DMS 273 treated with DMSO at 0.1 percent for 48 hours (cell line): ENCODE measurements around the gene NARS2.
"Not testable (repeated sequence)": the region's sequence is repeated elsewhere in the genome, so short reads cannot be mapped to it uniquely, and the experiment has no call there.

Source experiments
- DNase-seq: peaks from one replicate; lab custom pipeline; 2025; lab: John Stamatoyannopoulos, UW

The NARS2 gene

DNA sequence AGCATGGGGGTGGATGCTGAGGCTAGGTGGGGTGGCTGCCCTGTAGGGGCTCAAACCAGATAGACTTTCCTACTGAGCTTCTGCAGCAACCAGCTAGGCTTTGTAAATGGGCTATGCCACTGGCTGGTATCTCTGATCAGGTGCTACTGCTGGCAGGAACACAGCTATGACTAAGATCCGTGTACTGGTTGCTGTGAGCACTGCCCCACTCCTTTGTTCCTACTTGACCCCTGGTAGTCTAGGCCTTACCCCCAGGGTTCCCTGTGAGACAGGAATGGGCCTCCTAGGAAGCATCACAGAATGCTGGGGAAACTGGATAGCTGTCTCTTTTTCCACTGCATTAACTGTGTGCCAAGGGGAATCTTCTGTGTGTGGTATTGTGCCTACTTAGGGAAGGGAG lies 98.6 kb downstream of the NARS2 start:
- DNase-seq, result no peak

DNA sequence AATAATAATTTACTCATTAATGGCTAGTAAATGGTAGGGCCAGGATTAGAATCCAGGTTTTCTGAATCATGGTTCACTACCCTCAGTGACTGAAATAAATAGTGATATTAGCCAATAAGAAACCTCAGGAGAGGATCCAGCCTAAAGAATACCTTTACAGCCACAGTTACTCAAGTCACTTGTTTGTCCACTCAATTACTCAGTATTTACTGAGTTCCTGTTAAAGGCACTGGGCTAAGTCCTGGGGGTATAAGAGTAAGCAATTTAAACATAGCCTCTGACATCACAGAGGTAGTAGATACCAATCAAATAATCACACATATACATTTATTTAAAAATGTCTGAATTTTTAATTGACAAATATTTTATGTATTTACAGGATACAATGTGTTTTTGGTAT lies 100.2 kb downstream of the NARS2 start:
- DNase-seq, result no peak

DNA sequence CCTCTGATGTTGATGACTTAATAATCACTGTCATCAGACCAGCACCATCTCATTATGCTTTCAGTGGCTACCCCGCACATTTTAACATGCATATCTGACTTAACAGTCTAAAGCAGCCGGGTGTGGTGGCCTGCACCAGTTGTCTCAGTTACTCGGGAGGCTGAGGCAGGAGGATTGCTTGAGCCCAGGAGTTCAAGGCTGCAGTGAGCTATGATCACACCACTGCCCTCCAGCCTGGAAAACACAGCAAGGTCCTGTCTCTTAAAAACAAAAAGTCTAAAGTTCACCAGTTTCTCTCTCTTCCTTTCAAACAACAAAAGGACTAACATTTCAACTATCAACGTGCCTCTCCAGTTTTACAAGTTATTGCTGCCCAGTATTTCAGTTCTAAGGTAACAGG lies 101.8 kb downstream of the NARS2 start:
- DNase-seq, result no peak

DNA sequence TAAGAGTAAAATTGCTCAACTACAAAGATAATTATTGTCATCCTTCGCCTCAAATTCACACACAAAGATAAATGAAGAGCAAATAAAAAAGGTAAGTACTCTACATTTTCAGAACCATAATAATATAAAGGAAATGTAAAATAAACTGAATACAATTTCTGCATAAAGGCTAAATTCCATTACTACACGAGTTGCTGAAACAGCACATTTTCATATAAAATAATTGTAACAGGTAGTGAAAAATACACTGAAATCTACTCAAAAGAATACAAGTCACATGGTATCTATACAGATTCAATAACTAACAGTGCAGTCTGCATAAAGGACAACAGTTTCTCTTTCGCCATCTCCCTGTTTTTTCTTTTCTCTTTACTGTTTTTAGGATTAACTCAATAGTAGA lies 102.3 kb downstream of the NARS2 start:
- no peak for DNase-seq

DNA sequence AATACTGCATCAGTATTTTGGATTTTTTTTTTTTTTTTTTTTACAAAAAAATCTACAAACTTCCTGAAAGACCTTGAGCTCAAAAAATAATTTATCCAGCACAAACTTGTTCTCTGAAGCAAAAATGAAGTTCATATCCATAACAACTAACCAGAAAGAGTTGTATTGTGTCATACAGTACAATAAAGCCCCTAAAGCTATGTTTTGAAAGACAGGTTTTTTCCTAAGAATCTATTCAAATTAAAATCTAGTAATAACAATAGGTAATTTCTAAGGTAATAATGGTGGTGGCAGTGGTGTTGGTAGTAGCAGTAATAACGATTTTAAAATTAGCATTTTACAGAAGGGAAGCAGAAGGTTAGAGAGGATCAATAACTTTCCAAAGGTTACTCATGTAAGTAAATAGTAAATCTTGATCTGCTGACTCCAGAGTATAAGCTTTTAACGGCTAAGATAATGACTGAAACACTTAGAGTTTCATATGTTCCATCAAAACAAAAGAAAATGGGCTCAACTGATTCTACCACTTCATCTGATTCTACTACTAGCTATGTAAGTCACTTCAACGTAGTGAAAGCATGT lies 103.7 kb downstream of the NARS2 start:
- no peak for DNase-seq

DNA sequence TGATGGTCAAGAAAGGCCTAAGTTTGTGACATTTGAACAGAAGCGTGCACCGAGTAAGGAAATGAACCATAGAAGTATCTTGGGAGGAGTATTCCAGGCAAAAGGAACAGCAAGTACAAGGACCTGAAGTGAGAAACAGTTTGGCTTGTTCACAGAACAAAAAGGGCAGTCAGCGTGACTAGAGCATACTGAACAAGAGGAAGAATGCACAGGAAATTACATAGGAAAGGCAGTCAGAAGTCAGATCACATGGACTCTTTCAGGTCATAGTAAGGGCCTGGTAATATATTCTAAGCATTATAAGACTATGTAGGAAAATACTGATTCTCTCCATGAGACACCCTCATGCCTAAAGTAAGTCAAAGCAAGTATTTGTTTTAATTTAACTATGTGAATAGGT lies 104.8 kb downstream of the NARS2 start:
- no peak for DNase-seq

DNA sequence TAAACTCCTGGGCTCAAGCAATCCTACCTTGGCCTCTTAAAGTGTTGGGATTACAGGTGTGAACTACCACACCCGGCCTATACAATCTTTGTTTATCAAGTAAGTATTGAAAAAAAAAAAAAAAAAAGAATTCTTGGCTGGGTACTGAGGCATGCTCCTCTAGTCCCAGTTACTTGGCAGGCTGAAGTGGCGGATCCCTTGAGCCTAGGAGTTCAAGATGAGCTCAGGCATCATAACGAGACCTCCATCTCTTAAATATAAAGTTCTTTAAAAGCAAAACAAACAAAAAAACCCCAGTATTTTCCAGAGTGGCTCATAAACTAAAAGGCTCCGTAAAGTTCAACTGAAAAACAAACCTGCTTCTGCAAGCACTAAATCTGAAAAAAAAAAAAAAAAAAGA lies 106.7 kb downstream of the NARS2 start:
- no peak for DNase-seq

DNA sequence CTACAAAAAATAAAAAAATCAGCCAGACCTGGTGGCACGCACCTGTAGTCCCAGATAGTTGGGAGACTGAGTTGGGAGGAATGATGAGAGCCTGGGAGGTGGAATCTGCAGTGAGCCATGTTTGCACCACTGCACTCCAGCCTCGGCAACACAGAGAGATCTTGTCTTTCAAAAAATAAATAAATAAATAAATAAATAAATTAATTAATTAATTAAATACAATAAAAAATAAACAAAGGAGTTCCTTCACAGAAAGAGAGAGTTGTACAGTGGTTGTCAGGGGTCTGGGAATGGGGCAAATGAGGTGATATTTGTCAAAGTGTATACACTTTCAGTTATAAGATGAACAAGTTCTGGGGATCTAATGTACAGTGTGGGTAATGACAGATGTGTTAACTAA lies 107.3 kb downstream of the NARS2 start:
- DNase-seq, result no peak

DNA sequence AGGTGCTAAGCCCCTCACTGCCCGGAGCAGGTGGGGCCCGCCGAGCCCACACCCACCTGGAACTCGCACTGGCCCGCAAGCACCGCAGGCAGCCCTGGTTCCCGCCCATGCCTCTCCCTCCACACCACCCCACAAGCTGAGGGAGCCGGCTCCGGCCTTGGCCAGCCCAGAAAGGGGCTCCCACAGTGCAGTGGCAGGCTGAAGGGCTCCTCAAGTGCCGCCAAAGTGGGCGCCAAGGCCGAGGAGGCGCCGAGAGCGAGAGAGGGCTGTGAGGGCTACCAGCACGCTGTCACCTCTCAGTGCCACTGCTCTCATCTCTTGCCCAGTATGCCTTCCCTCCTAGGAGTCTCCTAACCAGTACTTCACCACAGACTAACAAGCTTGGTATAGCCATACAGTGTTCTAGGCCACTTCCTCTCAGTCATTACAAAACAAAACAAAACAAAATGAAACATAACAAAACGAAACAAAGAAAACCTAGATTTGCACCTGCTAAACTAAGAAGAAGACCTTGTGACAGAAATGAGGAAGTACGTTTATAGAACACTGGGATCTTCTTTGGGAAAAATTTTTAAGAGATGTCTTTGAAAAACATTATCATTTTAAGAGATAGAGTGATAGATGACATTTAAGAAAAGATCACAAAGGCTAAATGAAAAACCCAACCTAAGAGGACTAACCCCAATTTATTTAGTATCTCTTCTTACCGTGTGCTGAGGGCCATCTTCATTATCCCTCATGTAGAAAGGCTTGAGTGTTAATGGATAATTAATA lies 109.3 kb downstream of the NARS2 start:
- no peak for DNase-seq

DNA sequence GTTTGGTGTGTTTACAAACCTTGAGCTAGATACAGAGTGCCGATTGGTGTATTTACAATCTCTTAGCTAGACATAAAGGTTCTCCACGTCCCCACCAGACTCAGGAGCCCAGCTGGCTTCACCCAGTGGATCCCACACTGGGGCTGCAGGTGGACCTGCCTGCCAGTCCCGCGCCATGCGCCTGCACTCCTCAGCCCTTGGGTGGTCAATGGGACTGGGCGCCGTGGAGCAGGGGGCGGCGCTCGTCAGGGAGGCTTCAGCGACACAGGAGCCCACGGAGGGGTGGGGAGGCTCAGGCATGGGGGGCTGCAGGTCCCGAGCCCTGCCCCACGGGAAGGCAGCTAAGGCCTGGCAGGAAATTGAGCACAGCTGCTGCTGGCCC lies 109.9 kb downstream of the NARS2 start:
- DNase-seq, result not testable (repeated sequence)

DNA sequence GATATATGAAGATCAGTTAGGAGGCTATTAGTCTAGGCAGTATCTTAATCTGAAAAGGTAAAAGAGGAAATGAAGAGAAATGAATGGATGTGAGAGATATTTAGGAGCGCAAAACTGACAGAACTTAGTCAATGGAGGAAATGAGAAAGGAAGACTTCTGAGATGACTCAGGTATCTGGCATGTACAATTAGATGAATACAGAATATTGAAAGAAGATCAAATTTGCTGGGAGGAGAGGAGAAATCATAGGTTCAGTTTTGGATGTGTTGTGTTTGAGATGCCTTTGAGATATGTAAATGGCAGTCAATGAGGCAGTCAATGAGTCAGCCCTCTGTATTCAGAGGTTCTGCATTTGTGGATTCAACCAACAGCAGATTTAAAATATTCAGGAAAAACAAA lies 114.2 kb downstream of the NARS2 start:
- no peak for DNase-seq

DNA sequence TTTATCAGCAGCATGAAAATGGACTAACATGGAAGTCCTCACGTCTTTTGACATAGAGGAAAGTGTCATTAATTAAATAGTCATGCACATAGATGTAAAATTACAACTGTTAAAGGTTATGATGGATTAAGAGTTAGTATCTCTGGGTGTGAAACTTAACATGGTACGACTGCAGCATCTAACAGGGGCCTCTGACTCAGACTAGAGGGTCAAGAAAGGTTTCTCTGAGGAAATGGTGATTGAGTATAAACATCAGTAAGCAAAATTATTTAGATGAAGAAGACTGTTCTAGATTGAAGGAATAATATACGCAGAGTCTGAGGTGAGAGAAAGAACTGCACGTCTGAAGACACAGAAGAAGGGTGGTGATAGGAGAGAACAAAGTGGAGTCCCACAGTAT lies 114.9 kb downstream of the NARS2 start:
- DNase-seq, result no peak

DNA sequence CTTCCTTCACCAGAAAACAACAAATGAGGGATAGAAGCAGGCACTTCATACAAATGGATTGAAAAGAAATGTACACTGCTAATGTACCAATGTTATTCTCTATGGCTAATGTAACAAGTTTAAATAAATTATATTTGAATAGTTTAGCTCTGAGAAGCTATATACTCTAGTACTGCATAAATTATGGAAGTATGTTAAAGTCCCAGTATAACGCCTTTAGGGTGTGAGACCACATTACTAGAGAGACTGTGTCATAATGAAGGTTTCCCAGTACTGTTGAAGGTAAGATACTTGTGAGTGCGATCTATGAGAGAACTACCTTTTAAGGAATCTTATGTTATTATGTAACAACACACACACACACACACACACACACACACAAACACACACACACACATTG lies 117.2 kb downstream of the NARS2 start:
- DNase-seq, result no peak

DNA sequence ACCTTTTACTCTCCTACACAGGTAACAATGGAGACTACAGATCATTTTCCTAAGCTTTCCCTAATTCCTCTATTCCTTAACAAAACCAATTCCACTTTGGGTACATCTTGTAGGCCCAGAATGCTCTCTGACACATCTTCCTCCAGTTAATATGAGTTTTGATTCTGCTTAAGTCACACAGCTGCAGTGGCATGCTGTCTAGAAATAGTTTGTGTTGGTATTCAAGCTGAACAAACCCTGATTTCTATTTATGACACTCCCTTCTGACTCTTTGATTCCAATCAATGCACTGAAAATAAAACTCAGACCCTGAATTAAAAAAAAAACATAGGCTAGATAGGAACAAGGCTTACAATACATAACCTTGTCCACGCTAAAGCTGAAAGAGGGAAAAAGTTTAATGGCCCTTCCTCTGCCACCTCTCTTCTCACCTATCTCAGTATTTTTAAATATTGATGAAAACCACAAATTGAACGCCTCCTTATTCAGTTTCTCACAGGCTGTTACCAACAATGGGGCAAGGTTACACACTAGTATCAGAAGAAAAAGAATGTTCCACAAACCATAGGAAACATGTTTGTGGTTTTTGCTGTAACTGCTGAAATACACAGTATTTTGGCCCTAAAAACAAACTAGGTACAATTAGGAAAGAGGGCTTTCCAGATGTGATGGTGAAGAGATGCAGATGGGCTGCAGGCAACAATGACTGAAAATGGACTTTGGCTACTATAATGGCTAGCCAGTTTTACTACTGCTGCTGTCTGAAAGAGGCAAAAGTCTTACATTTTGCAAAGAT lies 121.3 kb downstream of the NARS2 start:
- no peak for DNase-seq

DNA sequence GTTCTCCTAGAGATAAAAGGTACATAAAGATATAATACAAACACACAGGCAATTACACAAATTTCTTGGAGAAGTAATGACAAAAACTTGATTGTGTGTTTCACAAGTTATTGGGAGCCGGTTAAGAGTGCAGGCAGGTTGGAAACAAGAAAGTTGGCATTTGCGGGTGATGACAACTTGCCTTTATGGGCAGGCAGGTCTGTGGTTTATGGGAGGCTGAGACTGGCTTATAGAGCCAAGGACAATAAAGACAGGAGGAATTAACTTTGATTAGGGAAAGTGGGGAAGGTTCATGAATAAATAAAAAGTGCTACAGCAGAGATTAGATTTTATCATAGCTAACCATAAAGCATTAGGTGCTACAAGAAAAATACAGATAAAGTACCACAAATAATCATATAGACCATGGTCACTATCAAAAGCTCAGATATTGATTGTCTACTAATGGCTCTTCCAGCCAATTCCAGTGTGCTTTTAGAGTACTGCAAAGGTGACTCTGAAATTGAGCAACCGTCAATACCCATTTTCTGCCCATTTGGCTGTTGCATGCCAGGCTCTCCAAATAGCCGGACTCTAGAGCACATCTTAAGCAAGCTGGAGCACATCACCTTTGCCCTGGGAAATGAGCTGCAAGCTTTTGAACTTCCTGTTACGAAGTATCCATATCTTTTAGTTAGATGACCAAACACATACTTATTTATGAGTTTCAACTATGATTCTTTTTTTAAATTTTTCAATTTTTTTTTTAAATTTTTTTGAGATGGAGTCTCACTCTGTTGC lies 123.1 kb downstream of the NARS2 start:
- DNase-seq, result no peak

DNA sequence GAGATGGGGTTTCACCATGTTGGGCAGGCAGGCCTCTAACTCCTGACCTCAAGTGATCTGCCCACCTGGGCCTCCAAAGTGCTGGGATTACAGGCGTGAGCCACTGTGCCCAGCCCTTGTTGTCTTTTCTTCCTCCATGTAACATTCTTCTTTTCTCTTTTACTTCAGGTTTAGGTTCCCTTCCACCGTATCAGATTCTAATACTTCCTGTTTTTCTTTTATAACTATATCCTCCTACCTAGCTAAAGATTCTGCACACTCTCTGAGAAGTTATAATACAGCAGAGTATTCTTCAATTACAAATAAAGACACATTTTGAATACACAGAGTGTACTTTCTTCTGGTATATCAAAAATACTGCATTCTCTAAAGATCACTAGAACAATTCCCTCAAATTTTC lies 123.8 kb downstream of the NARS2 start:
- no peak for DNase-seq

DNA sequence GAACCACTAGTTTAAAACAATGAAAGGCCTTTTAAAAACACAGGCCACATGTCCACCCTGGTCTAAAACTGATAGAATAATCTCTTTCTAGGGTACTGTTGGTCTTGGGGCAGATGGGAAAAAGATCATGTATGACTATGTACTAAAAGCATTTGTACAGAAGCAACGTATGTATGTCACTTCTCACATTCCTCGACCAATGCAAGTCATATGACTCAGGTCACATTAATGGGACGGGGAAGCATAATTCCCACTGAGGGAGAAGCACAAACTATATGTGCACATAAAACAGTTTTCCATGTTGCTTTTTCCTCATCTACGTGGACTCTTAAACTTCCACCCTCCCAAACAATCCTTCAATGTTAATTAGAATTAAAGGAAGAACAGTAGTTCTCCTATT lies 124.8 kb downstream of the NARS2 start:
- no peak for DNase-seq

DNA sequence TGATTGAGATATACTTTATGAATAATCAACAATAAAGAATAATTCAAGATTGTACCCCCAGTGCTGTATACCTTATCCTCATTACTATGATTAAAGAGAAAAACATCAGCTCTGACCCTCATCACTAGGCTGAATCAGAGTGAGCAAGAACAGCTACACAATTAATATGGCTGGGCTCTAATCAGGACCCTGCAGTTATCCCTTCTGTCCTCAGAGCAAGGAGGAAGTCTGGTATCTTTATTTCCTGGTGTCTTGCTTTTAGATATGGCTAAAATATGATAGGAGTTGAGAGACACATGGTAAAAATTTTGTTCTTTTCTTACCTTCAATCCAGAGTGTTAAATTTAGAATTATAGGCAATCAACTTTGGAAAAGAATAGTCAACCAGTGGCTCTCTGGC lies 128.5 kb downstream of the NARS2 start:
- DNase-seq, result no peak

DNA sequence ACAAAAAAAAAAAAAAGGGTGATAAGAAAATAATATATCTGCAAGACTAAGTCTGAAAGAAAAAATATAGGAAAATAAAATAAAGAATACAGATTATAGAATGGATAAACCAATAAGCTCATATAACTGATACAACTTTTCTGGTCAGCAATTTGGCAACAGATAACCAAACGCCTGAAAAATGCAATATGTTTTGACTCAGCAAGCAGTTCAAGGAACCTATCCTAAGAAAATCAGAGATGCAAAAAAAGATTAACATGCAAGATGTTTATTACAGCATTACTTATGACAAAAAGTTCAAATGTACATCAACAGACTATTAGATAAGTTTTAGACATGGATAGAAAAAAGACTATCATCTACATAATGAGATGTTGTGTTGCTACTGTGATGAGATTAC lies 129.9 kb downstream of the NARS2 start:
- no peak for DNase-seq

DNA sequence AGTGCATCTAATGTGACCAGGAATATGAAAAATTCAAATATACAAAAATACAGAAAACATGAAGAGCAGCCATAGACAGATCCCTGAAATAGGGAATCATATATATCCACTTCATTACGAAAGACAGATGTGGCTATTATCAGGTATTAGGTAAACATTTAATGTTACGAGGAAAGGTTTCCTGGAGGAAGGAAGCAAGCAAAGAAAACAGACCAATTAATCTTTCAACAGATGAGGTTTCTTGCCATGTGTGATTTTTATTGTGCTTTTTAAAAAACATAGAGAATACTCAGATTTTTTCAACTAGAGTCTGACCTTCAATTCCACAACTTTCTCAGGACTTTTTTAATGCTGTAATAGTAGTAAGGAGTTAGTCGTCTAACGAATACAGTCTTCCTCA lies 132.7 kb downstream of the NARS2 start:
- no peak for DNase-seq

DNA sequence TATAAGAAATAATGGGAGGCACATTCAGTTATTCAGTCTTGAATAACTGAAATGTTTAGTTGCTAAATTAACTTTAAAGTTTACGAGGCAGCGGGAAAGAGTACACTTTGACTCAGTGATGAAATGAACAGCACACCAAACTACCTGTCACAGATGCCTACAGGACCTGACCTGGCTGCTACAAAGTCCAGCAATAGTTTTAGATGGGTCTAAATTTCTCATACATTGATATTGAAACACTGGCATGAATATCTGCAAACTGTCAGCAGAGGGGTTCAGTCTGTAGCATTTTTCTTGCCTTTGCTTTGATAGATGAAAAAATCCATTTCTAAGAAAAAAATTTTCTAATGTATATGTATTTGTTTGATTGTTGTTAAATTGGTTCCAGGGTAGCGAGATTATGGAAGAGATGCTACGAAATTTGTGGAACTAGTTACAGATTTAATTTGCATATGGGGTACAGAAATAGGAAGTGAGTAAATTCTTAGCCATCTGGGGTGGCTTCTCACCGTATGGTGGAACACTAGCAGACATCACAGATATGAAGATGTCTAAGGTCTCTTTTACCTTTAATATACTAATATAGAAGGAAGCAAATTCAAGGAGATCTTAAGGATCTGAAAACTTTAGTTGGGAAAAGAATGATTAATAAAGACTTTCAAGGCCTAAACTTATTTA lies 136.2 kb downstream of the NARS2 start:
- no peak for DNase-seq

DNA sequence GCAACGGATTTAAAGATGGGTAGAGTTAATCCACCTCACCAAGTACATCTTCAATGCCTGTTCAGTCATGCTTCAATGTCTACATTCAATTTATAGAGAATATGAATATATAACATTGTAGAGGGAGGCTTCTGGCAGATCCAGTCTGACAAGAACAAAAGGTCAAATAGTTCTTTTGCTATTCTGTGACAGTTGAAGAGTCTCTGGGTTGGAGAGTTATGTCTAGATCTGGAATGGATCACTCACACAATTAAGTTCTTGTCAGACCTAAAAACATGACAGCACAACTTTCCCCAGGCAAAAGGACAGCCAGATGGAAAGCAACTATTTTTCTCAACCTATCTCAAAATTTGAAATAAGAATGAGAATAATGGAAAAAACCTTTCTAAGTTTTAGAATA lies 141.7 kb downstream of the NARS2 start:
- no peak for DNase-seq
